Astrocyte (in vitro differentiated cells and primary cell): ENCODE measurements around the gene CD3G.

Experiments
- EZH2 ChIP-seq: IDR thresholded peaks from 2 replicates; pipeline ENCODE4 v1.6.1; 2012; ENCODE audit warnings: mild to moderate bottlenecking, low read length, inconsistent platforms; ENCODE audit not compliant: insufficient read depth
- TF ChIP-seq, protein P1 (sequence below): IDR thresholded peaks from 2 replicates; pipeline ENCODE4 v1.5.1; 2011; ENCODE audit warnings: low read depth, mild to moderate bottlenecking, inconsistent platforms, low read length, moderate library complexity; ENCODE audit not compliant: insufficient read depth

DNA sequence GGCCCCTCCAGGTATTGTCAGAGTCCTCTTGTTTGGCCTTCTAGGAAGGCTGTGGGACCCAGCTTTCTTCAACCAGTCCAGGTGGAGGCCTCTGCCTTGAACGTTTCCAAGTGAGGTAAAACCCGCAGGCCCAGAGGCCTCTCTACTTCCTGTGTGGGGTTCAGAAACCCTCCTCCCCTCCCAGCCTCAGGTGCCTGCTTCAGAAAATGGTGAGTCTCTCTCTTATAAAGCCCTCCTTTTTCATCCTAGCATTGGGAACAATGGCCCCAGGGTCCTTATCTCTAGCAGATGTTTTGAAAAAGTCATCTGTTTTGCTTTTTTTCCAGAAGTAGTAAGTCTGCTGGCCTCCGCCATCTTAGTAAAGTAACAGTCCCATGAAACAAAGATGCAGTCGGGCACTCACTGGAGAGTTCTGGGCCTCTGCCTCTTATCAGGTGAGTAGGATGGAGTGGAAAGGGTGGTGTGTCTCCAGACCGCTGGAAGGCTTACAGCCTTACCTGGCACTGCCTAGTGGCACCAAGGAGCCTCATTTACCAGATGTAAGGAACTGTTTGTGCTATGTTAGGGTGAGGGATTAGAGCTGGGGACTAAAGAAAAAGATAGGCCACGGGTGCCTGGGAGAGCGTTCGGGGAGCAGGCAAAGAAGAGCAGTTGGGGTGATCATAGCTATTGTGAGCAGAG, 39.4 kb upstream of the CD3G start, which contains the start of gene CD3E:
- TF ChIP-seq, protein P1, sequence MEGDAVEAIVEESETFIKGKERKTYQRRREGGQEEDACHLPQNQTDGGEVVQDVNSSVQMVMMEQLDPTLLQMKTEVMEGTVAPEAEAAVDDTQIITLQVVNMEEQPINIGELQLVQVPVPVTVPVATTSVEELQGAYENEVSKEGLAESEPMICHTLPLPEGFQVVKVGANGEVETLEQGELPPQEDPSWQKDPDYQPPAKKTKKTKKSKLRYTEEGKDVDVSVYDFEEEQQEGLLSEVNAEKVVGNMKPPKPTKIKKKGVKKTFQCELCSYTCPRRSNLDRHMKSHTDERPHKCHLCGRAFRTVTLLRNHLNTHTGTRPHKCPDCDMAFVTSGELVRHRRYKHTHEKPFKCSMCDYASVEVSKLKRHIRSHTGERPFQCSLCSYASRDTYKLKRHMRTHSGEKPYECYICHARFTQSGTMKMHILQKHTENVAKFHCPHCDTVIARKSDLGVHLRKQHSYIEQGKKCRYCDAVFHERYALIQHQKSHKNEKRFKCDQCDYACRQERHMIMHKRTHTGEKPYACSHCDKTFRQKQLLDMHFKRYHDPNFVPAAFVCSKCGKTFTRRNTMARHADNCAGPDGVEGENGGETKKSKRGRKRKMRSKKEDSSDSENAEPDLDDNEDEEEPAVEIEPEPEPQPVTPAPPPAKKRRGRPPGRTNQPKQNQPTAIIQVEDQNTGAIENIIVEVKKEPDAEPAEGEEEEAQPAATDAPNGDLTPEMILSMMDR: no peak
- no peak for TF ChIP-seq EZH2
